ENCODE measurements around the gene LRRC4C.

Gene LRRC4C

GRCh38 chr11:41334007-41334933 lies 125.2 kb downstream of the LRRC4C start:
- DNase-seq (ENCODE audit: insufficient read length, low spot score) (no peak), FAIRE-seq (no peak)

- DNase-seq (ENCODE audit: insufficient read length, low spot score) (no peak), FAIRE-seq (no peak)
These were observed 126.1 kb downstream of the LRRC4C start for GRCh38 chr11:41333357-41333756.

- DNase-seq (ENCODE audit: insufficient read length, low spot score) (no peak), FAIRE-seq (no peak)
These were observed 131.1 kb downstream of the LRRC4C start for GRCh38 chr11:41328324-41328723.

GRCh38 chr11:41323446-41323845 lies 136.0 kb downstream of the LRRC4C start:
- FAIRE-seq (no peak), DNase-seq (ENCODE audit: insufficient read length, low spot score) (no peak)

- DNase-seq (ENCODE audit: insufficient read length, low spot score) (no peak), FAIRE-seq (no peak)
These were observed 138.8 kb downstream of the LRRC4C start for GRCh38 chr11:41320653-41321052.

GRCh38 chr11:41320238-41320637 lies 139.2 kb downstream of the LRRC4C start:
- FAIRE-seq: no peak
- no peak for DNase-seq (ENCODE audit: insufficient read length, low spot score)

GRCh38 chr11:41319434-41319833 lies 140.0 kb downstream of the LRRC4C start:
- FAIRE-seq (no peak), DNase-seq (ENCODE audit: insufficient read length, low spot score) (no peak)

GRCh38 chr11:41316751-41317150 lies 142.7 kb downstream of the LRRC4C start:
- DNase-seq (ENCODE audit: insufficient read length, low spot score) (no peak), FAIRE-seq (no peak)

- DNase-seq (ENCODE audit: insufficient read length, low spot score) (no peak), FAIRE-seq (no peak)
These were observed 146.2 kb downstream of the LRRC4C start for GRCh38 chr11:41313226-41313625.

GRCh38 chr11:41309716-41310115 lies 149.7 kb downstream of the LRRC4C start:
- no peak for DNase-seq (ENCODE audit: insufficient read length, low spot score)
- FAIRE-seq: no peak

- FAIRE-seq: no peak
These were observed 150.3 kb downstream of the LRRC4C start for GRCh38 chr11:41309111-41309522.

GRCh38 chr11:41308286-41308685 lies 151.2 kb downstream of the LRRC4C start:
- FAIRE-seq (no peak), DNase-seq (ENCODE audit: insufficient read length, low spot score) (no peak)

More at GRCh38 chr11:41309111-41309522, 150.3 kb downstream of the LRRC4C start:
- DNase-seq (ENCODE audit: insufficient read length, low spot score): no peak

- FAIRE-seq (no peak), DNase-seq (ENCODE audit: insufficient read length, low spot score) (no peak)
These were observed 152.0 kb downstream of the LRRC4C start for GRCh38 chr11:41307296-41308080.

GRCh38 chr11:41306431-41306830 lies 153.0 kb downstream of the LRRC4C start:
- DNase-seq (ENCODE audit: insufficient read length, low spot score) (no peak), FAIRE-seq (no peak)

GRCh38 chr11:41301023-41301422 lies 158.4 kb downstream of the LRRC4C start:
- no peak for DNase-seq (ENCODE audit: insufficient read length, low spot score)
- no peak for FAIRE-seq

GRCh38 chr11:41289408-41289807 lies 170.0 kb downstream of the LRRC4C start:
- DNase-seq (ENCODE audit: insufficient read length, low spot score) (no peak), FAIRE-seq (no peak)

- DNase-seq (ENCODE audit: insufficient read length, low spot score) (no peak), FAIRE-seq (no peak)
These were observed 172.7 kb downstream of the LRRC4C start for GRCh38 chr11:41286751-41287150.

GRCh38 chr11:41284354-41284753 lies 175.1 kb downstream of the LRRC4C start:
- no peak for FAIRE-seq
- no peak for DNase-seq (ENCODE audit: insufficient read length, low spot score)

GRCh38 chr11:41283191-41283930 lies 176.1 kb downstream of the LRRC4C start:
- no peak for DNase-seq (ENCODE audit: insufficient read length, low spot score)
- FAIRE-seq: no peak

- DNase-seq (ENCODE audit: insufficient read length, low spot score) (no peak), FAIRE-seq (no peak)
These were observed 177.1 kb downstream of the LRRC4C start for GRCh38 chr11:41282395-41282794.
